Astrocyte (in vitro differentiated cells and primary cell): ENCODE measurements around the gene ABTB2.

Experiments used
- EZH2 ChIP-seq: IDR thresholded peaks from 2 replicates; pipeline ENCODE4 v1.6.1; 2012; ENCODE audit warnings: mild to moderate bottlenecking, low read length, inconsistent platforms; ENCODE audit not compliant: insufficient read depth
- TF ChIP-seq, protein P1 (sequence below): IDR thresholded peaks from 2 replicates; pipeline ENCODE4 v1.5.1; 2011; ENCODE audit warnings: low read depth, mild to moderate bottlenecking, inconsistent platforms, low read length, moderate library complexity; ENCODE audit not compliant: insufficient read depth

DNA sequence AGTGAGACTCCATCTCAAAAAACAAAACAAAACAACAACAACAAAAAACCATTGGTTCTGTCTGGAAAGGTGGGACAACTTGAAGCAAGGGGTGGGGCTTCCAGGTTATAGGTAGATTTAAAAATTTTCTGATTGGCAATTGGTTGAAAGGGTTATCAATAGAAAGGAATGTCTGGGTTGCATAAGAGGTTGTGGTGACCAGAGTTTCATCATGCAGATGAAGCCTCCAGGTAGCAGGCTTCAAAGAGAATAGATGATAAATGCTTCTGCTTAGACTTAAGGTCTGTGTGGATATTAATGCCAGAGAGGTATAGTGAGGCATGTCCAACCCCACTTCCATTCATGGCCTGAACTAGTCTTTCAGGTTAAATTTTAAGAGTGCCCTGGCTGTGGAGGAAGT, 135.8 kb downstream of the ABTB2 start:
- TF ChIP-seq, protein P1, sequence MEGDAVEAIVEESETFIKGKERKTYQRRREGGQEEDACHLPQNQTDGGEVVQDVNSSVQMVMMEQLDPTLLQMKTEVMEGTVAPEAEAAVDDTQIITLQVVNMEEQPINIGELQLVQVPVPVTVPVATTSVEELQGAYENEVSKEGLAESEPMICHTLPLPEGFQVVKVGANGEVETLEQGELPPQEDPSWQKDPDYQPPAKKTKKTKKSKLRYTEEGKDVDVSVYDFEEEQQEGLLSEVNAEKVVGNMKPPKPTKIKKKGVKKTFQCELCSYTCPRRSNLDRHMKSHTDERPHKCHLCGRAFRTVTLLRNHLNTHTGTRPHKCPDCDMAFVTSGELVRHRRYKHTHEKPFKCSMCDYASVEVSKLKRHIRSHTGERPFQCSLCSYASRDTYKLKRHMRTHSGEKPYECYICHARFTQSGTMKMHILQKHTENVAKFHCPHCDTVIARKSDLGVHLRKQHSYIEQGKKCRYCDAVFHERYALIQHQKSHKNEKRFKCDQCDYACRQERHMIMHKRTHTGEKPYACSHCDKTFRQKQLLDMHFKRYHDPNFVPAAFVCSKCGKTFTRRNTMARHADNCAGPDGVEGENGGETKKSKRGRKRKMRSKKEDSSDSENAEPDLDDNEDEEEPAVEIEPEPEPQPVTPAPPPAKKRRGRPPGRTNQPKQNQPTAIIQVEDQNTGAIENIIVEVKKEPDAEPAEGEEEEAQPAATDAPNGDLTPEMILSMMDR, result no peak
- no peak for TF ChIP-seq EZH2
